Neural cell (in vitro differentiated cells): ENCODE measurements around the gene ISY1. TPM values are rescaled to one million over a fixed set of nuclear protein-coding genes. Genes with fewer than 3 reads are reported as not detected.

Experiments used
- H2AFZ ChIP-seq: fragments of 200-600, 300-800 bp; sonication (generic), shearing (Covaris generic); 2 replicates; pipeline ENCODE4 v1.6.0; 2014; ENCODE audit warnings: low read depth, mild to moderate bottlenecking, antibody characterized with exemption, low read length, moderate library complexity
- H3F3A ChIP-seq: fragments of 200-600 bp; shearing (Covaris generic); 2 replicates; pipeline ENCODE4 v1.6.1; 2016; ENCODE audit warnings: mild to moderate bottlenecking, moderate library complexity, mixed read lengths, antibody characterized with exemption, low read length; ENCODE audit not compliant: insufficient read depth, poor library complexity, severe bottlenecking
- H3K27ac ChIP-seq: fragments of 200-600, 300-800 bp; sonication (generic), shearing (Covaris generic); 2 replicates; pipeline ENCODE4 v1.5.1; 2014; ENCODE audit warnings: mild to moderate bottlenecking, low read length, moderate library complexity
- H3K27me3 ChIP-seq: fragments of 300-800, 200-600 bp; sonication (generic), shearing (Covaris generic); 2 replicates; pipeline ENCODE4 v1.6.0; 2014; ENCODE audit warnings: mild to moderate bottlenecking, low read depth, low read length, moderate library complexity; ENCODE audit not compliant: insufficient read depth
- H3K36me3 ChIP-seq: fragments of 300-800, 200-600 bp; sonication (generic), shearing (Covaris generic); 2 replicates; pipeline ENCODE4 v1.5.1; 2014; ENCODE audit warnings: mild to moderate bottlenecking, antibody characterized with exemption, low read length, moderate library complexity; ENCODE audit not compliant: insufficient read depth
- H3K4me2 ChIP-seq: fragments of 300-800, 200-600 bp; sonication (generic), shearing (Covaris generic); 2 replicates; pipeline ENCODE4 v1.6.0; 2014; ENCODE audit warnings: mild to moderate bottlenecking, low read length
- H3K4me3 ChIP-seq: fragments of 300-800, 200-600 bp; sonication (generic), shearing (Covaris generic); 2 replicates; pipeline ENCODE4 v1.5.1; 2014; ENCODE audit warnings: mild to moderate bottlenecking, low read length, moderate library complexity
- H3K79me2 ChIP-seq: fragments of 200-600 bp; shearing (Covaris generic); replicated peaks from 2 replicates; pipeline ENCODE4 v1.6.0; 2014; ENCODE audit warnings: mild to moderate bottlenecking, low read length, moderate library complexity; ENCODE audit not compliant: insufficient read depth
- H3K9ac ChIP-seq: fragments of 300-800, 200-600 bp; sonication (generic), shearing (Covaris generic); 2 replicates; pipeline ENCODE4 v1.6.1; 2016; ENCODE audit warnings: mild to moderate bottlenecking, low read length, mixed read lengths
- H3K9me2 ChIP-seq: fragments of 200-600 bp; shearing (Covaris generic); 2 replicates; pipeline ENCODE4 v1.6.1; 2016; ENCODE audit warnings: mild to moderate bottlenecking, low read length, mixed read lengths; ENCODE audit not compliant: insufficient read depth
- H3K9me3 ChIP-seq: fragments of 200-600, 300-800 bp; sonication (generic), shearing (Covaris generic); 2 replicates; pipeline ENCODE4 v1.6.1; 2016; ENCODE audit warnings: mild to moderate bottlenecking, mixed run types, low read length, moderate library complexity, mixed read lengths
- H4K20me1 ChIP-seq: fragments of 200-600 bp; shearing (Covaris generic); 2 replicates; pipeline ENCODE4 v1.6.1; 2016; ENCODE audit warnings: mild to moderate bottlenecking, mixed run types; ENCODE audit not compliant: insufficient read depth
- EP300 ChIP-seq: fragments of 450-650 bp; conservative IDR thresholded peaks from 2 replicates; pipeline ENCODE4 v1.6.1; 2014; ENCODE audit warnings: antibody characterized with exemption, mild to moderate bottlenecking, moderate library complexity; ENCODE audit not compliant: poor library complexity, severe bottlenecking
- EZH2 ChIP-seq: fragments of 200-600, 300-800 bp; shearing (Covaris generic), sonication (generic); IDR thresholded peaks from 2 replicates; pipeline ENCODE4 v1.6.1; 2014; ENCODE audit warnings: antibody characterized with exemption, low read length, borderline replicate concordance, mild to moderate bottlenecking; ENCODE audit not compliant: insufficient read depth, poor library complexity, severe bottlenecking
- MXI1 ChIP-seq: fragments of 450-650 bp; conservative IDR thresholded peaks from 2 replicates; pipeline ENCODE4 v1.6.1; 2014; ENCODE audit warnings: antibody characterized with exemption, mild to moderate bottlenecking; ENCODE audit not compliant: poor library complexity, severe bottlenecking
- POLR2AphosphoS5 ChIP-seq: IDR thresholded peaks from 2 replicates; pipeline ENCODE4 v1.6.1; 2012
- SMC3 ChIP-seq: fragments of 450-650 bp; conservative IDR thresholded peaks from 2 replicates; pipeline ENCODE4 v1.6.1; 2014; ENCODE audit warnings: antibody characterized with exemption, mild to moderate bottlenecking, moderate library complexity; ENCODE audit not compliant: poor library complexity
- TAF1 ChIP-seq: IDR thresholded peaks from 2 replicates; pipeline ENCODE4 v1.6.1; 2012; ENCODE audit warnings: low read depth
- polyA plus RNA-seq: library from polyadenylated mRNA; depleted of rRNA; stranded (reverse); fragments of >200 nt; gene quantifications from 2 replicates; pipeline ENCODE4 v1.2.3, GENCODE V29; 2014
- TF ChIP-seq, protein P1 (sequence below): fragments of 450-650 bp; IDR thresholded peaks from 2 replicates; pipeline ENCODE4 v1.5.1; 2014; ENCODE audit warnings: antibody characterized with exemption, mild to moderate bottlenecking, moderate library complexity; ENCODE audit not compliant: poor library complexity, severe bottlenecking
- TF ChIP-seq, protein P2 (sequence below): IDR thresholded peaks from 2 replicates; pipeline ENCODE4 v1.6.1; 2012; ENCODE audit warnings: borderline replicate concordance

Gene ISY1
- polyA plus RNA-seq, 1 donor from 2014 or later, result 23.3 TPM

- no peak within 1 kb of the TSS for H3K27ac ChIP-seq
- H3K79me2 ChIP-seq, result no peaks in the 10 kb centered on the region
- TF ChIP-seq SMC3, result no peak
- no peak for TF ChIP-seq EP300
- TF ChIP-seq, protein P1, sequence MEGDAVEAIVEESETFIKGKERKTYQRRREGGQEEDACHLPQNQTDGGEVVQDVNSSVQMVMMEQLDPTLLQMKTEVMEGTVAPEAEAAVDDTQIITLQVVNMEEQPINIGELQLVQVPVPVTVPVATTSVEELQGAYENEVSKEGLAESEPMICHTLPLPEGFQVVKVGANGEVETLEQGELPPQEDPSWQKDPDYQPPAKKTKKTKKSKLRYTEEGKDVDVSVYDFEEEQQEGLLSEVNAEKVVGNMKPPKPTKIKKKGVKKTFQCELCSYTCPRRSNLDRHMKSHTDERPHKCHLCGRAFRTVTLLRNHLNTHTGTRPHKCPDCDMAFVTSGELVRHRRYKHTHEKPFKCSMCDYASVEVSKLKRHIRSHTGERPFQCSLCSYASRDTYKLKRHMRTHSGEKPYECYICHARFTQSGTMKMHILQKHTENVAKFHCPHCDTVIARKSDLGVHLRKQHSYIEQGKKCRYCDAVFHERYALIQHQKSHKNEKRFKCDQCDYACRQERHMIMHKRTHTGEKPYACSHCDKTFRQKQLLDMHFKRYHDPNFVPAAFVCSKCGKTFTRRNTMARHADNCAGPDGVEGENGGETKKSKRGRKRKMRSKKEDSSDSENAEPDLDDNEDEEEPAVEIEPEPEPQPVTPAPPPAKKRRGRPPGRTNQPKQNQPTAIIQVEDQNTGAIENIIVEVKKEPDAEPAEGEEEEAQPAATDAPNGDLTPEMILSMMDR, result no peak
- TF ChIP-seq, protein P2, sequence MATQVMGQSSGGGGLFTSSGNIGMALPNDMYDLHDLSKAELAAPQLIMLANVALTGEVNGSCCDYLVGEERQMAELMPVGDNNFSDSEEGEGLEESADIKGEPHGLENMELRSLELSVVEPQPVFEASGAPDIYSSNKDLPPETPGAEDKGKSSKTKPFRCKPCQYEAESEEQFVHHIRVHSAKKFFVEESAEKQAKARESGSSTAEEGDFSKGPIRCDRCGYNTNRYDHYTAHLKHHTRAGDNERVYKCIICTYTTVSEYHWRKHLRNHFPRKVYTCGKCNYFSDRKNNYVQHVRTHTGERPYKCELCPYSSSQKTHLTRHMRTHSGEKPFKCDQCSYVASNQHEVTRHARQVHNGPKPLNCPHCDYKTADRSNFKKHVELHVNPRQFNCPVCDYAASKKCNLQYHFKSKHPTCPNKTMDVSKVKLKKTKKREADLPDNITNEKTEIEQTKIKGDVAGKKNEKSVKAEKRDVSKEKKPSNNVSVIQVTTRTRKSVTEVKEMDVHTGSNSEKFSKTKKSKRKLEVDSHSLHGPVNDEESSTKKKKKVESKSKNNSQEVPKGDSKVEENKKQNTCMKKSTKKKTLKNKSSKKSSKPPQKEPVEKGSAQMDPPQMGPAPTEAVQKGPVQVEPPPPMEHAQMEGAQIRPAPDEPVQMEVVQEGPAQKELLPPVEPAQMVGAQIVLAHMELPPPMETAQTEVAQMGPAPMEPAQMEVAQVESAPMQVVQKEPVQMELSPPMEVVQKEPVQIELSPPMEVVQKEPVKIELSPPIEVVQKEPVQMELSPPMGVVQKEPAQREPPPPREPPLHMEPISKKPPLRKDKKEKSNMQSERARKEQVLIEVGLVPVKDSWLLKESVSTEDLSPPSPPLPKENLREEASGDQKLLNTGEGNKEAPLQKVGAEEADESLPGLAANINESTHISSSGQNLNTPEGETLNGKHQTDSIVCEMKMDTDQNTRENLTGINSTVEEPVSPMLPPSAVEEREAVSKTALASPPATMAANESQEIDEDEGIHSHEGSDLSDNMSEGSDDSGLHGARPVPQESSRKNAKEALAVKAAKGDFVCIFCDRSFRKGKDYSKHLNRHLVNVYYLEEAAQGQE, result no peak
- no peak for TF ChIP-seq TAF1
- H4K20me1 ChIP-seq, result no peaks in the 10 kb centered on the region
- peaks cover 3% of the 10 kb centered on the region for H3F3A ChIP-seq
- H3K9me3 ChIP-seq, result no peaks in the 10 kb centered on the region
- H2AFZ ChIP-seq, result peak within 1 kb of the TSS; percentile 21
- peak within 1 kb of the TSS; percentile 82 for H3K4me2 ChIP-seq
- no peaks in the 10 kb centered on the region for H3K27me3 ChIP-seq
- peak within 1 kb of the TSS; percentile 74 for H3K4me3 ChIP-seq
- H3K9me2 ChIP-seq, result no peaks in the 10 kb centered on the region
- H3K9ac ChIP-seq, result peak within 1 kb of the TSS; percentile 63
- no peaks in the 10 kb centered on the region for H3K36me3 ChIP-seq
Observed at GRCh38 chr3:129121792-129122411, 39.0 kb downstream of the ISY1 start, which contains the start of gene RAB43. Gene RAB43, minus strand, starts transcription at chr3:129121804. Its CDS starts 315 bp downstream, at chr3:129121489.

- Histone ChIP-seq H3F3A (peaks cover 3% of the 10 kb centered on the region), H3K4me3 (peak overlapping the region; percentile 74), H3K79me2 (no peaks in the 10 kb centered on the region), H4K20me1 (no peaks in the 10 kb centered on the region), H3K27ac (no peak overlapping the region), H3K9me2 (no peaks in the 10 kb centered on the region), H3K36me3 (no peaks in the 10 kb centered on the region), H3K4me2 (peak overlapping the region; percentile 82), H3K9ac (peak overlapping the region; percentile 63), H3K27me3 (no peaks in the 10 kb centered on the region), H3K9me3 (no peaks in the 10 kb centered on the region), H2AFZ (peak overlapping the region; percentile 21)
- TF ChIP-seq TAF1, result no peak
- TF ChIP-seq, protein P2, result no peak
- TF ChIP-seq, protein P1, result no peak
- TF ChIP-seq POLR2AphosphoS5, result peak; percentile 2
- no peak for TF ChIP-seq EZH2
- TF ChIP-seq SMC3, result no peak
- TF ChIP-seq MXI1, result peak; percentile 33
- TF ChIP-seq EP300, result no peak
Observed at GRCh38 chr3:129121016-129121791, 39.7 kb downstream of the ISY1 start.
